ENCODE results near the gene TESPA1.
"Not testable (repeated sequence)": the region's sequence is repeated elsewhere in the genome, so short reads cannot be mapped to it uniquely, and the experiment has no call there.

TESPA1 gene

GRCh38 chr12:54945082-54945481 lies 39.5 kb downstream of the TESPA1 start:
- DNase-seq = no peak

- not testable (repeated sequence) for DNase-seq
Measured at GRCh38 chr12:54943292-54943691, 41.3 kb downstream of the TESPA1 start.

GRCh38 chr12:54941659-54942058 lies 42.9 kb downstream of the TESPA1 start:
- no peak for DNase-seq

- DNase-seq = no peak
Measured at GRCh38 chr12:54940727-54941315, 43.7 kb downstream of the TESPA1 start.

GRCh38 chr12:54937929-54938328 lies 46.6 kb downstream of the TESPA1 start:
- DNase-seq = no peak

- DNase-seq = no peak
Measured at GRCh38 chr12:54937376-54937775, 47.2 kb downstream of the TESPA1 start.

GRCh38 chr12:54936736-54937135 lies 47.8 kb downstream of the TESPA1 start:
- no peak for DNase-seq

- peak; percentile 2 for DNase-seq
Measured at GRCh38 chr12:54935235-54935951, 49.2 kb downstream of the TESPA1 start.

- DNase-seq = no peak
Measured at GRCh38 chr12:54934419-54934818, 50.1 kb downstream of the TESPA1 start.

GRCh38 chr12:54933376-54933775 lies 51.2 kb downstream of the TESPA1 start:
- no peak for DNase-seq

GRCh38 chr12:54932691-54933090 lies 51.9 kb downstream of the TESPA1 start:
- no peak for DNase-seq

GRCh38 chr12:54932038-54932437 lies 52.5 kb downstream of the TESPA1 start:
- DNase-seq = no peak

GRCh38 chr12:54929998-54930397 lies 54.6 kb downstream of the TESPA1 start:
- DNase-seq = no peak

- no peak for DNase-seq
Measured at GRCh38 chr12:54926246-54926645, 58.3 kb downstream of the TESPA1 start.

- DNase-seq = no peak
Measured at GRCh38 chr12:54924972-54925707, 59.4 kb downstream of the TESPA1 start.

- no peak for DNase-seq
Measured at GRCh38 chr12:54917001-54917488, 67.5 kb downstream of the TESPA1 start.
